Kasumi-1 (cell line): Measurements from ENCODE around the gene CHST6.
"Not testable (repeated sequence)": the region's sequence is repeated elsewhere in the genome, so short reads cannot be mapped to it uniquely, and the experiment has no call there.

Source experiments
- DNase-seq, 2 experiments: peaks; one replicate each; lab custom pipeline; 2025; lab: John Stamatoyannopoulos, UW

The CHST6 gene

DNA sequence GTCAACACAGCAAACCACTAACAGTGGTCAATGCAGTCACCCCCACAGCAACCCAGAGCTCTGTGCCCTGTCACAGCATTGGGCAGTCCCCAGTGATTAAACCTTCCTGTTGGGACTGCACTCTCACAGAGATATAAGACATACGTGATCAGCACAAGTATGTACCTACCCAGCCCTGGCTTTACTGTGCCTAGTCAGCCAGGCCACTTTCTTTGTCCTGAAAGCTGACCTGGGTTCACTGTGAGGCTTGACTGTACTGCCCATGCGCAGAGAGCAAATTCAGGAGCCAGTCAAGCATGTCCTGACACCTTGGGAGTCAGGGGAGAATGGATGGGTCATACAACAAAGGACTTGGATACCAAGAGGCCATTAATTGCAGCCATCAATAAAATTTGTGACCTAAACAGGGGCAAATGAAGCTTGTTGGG, 19.8 kb downstream of the CHST6 start:
- no peak for DNase-seq

DNA sequence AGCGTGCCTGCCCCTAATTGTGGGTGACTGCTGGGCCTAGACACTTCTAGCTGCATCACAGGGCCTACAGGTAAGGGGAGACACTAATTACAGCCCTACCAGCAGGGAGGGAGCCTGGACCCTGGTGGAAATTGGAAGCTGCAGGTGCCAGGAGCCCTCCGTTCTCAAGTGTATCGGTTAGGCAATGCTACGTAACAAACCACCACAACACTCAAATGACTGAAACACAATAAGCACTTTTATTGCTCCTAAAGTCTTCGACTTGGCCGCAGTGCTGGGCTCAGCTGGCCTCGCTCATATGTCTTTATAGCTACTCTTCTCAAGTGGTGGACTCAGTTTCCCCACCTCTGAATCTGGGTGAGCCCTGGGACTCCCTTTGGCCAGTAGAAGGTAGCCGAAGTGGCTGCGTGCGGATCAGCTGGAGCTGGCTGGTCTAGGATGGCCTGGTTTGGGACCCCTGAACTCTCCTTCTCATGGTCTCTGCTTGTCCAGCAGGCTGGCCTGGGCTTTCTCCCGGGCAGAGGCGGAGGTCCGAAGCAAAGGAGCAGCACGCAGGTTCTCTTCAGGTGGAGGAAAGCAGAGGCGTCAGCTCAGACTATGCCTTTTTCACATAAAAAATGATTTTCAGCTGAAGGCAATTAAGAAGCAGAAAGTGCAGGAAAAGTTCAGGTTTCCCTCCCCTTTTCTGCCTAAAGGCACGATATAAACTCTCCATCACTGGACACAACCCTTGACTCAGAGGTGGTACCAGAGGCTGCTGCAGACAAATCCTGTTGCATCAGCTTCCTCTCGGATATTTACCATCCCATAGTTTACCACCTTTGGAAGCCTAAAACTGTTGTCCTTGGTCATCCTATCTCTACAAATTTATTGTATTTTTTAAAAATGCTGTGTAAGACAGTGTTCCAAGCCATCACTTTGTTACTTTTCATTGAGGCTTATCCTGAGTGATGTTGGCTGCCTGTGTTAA, 22.0 kb downstream of the CHST6 start:
- DNase-seq, result no peak

DNA sequence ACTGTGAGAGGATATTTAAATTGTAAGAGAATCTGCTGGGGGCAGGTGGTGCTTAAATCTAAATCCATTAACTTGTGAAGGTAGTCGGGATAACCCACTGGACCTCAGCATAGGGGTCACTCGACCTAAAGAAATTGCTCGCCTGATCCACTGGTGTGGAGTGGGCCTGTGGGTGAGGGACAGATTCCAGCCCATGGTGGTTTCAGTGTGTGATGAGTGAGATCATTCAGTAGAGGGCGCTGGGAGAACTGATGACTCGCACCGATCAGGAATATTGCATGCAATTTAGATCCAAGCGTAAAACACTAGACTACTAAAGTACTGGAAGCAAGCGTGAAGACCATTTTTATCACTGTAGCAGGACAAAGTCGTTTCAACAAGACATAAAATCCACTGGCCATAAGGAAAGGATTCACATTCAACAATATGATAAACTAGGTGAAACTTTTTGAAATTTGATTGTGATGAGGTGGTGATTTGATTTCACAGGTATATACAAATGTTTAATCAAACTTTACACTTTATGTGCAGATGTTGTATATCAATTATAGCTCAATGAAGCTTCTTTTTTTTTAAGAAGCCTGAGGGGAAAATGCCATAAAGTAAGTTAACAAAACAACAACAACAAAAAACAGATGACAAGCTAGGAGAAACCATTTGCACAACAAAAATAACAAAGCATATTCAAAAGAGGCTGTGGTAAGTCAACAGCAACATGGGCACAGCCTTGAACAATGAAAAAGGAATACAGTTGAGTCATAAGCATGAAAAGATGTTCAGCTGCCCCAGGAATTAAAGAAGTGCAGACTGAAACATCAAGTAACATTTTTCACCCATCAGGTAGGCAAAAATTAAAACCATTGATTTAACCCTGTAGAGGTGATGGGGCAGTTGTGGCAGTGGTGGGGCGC, 23.3 kb downstream of the CHST6 start:
- DNase-seq, result peak; percentile 79 to 80

DNA sequence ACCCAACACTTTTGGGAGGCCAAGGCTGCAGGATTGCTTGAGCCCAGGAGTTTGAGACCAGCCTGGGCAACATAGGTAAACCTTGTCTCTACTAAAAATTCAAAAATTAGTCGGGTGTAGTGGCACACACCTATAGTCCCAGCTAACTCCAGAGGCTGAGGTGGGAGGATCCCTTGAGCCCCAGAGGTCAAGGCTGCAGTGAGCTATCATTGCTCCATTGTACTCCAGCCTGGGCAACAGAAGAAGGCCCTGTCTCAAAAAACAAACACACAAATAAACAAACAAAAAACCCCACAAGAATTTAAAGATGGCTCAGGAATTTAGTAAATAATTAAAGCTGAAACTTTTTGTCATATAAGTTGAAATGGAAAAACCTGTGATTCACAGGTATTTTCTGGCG, 28.5 kb downstream of the CHST6 start:
- no peak for DNase-seq

DNA sequence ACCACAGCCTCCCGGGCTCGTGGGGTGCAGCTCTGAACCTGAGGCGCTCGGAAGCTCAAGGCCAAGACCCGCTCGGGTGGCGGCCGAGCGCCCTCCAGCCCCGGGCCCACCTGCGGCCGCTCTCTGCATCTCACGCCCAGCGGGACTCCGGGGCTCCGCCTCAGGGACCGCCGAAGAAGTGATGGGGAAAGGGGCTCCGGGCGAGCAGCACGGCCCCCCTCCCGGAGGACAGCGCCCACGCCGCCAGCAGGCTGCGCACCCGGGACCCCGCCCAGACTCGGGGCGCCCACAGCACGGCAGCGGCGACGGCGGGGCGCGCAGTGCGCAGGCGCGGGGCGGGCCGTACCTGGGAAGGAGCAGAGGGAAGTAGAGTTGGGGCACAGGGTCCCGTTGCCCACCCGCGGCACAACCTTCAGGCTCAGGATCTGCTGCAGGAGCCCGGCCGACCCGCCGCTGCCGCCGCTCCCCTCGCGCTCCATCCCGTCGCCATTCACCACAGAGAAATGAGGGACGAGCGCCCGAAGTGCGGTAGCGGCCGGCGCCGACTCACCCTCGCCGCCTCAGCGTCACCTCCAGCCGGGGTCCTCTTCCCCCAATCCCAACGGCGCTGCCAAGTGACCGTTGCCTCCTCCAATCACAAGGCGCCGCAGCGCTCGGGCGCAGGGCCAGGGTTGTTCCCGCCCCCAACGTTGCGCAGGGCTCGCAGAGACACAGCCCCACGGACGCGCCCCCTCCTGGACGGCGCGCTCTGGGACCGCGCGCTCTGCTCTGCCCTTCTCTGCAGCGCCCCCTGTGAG, 30.9 kb downstream of the CHST6 start, which contains the start of gene TMEM170A:
Gene TMEM170A, minus strand, starts transcription at position 568 of the 797 bp plus-strand sequence. Its CDS starts 89 bp downstream, at position 479.
- peak; percentile 96 to 97 for DNase-seq

DNA sequence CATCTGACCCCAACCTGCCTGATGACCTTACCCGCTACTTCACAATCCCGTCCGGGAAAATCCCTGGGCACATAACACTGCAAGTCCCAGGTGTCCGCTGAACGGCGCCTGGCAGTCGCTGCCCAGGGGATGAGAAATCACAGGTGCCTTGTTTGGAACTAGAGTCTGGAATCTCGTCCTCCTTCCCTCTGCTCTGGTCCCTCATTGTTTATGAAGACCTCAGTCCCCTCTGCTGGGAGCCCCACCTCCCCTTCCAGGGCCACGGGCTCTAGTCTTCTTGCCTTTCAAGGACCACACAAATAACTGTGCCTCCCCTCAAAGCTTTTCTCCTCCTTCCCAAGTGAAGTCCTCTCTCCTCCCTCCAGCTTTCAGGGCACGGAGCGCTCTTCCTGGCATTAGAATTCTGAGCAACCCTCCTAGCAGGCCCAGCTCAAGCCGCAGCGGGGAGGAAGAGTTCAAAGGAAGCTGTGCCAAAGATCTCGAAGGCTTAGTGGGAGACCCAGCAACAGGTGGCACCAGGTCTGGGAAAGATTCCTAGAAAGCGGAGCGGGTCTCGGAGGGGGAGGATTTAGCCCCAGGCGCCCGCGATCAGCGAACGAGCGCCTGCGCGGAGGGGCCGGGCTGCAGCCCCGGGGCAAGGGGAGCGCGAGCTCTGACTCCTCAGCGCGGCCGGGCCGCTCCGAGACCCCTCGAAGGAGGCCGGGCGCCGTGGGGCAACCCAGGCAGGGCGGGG, 31.7 kb downstream of the CHST6 start:
- peak; percentile 24 to 43 for DNase-seq

DNA sequence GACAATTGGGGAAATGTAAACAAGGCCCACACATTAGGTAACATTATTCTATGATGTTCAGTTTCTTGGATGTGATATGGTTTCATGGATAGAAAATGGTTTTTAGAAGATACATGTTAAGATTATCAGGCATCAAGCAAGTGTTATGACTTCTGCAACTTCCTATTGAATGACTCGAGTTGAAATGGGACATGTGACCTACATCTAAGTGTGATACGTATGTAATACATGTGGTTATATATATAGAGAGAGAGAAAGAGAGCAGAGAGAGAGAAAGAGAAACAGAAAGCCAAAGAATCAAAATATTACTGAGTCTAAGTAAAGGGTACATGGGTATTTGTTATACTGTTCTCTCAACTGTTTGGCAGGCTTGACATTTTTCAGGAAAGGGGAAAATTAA, 32.4 kb downstream of the CHST6 start:
- DNase-seq, result peak in 1 of 2 experiments; percentile 12

DNA sequence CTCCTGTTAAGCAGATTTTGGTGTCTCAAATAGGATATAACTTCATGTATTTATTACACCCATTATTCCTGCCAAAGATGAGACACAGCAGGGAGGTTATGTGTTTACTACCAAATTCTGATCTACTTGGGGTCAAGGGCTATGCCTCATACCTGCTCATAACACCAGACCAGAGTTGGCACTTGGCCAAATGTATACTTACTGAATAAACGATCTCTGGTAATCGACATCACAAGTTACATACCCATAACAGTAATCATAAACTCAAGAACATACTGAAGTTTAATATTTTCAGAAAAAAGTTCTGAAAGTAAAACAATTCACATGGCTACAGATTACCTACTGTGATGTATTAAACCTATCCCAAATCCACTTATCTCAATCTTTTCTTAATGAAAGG, 33.7 kb downstream of the CHST6 start:
- DNase-seq, result no peak

DNA sequence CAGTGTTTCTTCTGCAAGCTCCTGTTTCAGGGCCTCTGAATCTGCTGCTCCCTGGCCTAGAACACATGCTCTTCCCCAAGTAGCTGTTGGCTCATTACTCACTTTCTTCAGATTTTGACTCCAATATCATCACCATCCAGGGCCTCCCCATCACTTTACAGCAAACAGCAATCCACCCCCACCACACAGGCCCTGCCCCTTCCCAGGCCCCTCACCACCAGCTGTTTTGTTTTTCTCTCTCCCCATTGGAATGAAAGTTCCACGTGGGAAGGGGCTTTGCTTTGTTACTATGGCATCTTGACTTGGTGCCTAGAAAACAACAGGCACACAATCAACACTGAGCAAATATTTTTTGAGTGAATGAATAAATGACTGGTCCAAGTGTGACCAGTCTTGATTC, 34.8 kb downstream of the CHST6 start:
- no peak for DNase-seq

- no peak for DNase-seq
Observed at GRCh38 chr16:75459691-75460090, 35.5 kb downstream of the CHST6 start.

DNA sequence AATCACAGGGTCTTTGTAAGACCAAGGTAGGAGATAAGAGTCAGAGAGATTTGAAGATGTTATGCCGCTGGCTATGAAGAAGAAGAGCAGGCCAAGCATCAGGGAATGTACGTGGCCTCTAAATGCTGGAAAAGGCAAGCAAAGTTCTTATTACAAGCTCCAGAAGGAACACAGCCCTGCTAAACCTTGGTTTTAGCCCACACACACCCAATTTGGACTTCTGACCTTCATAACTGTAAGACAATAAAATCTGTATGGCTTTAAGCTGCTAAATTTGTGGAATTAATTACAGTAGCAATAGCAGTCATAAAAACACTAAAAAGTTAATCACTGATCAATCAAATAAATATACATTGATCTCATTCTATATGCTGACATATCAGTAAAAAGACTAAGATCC, 36.8 kb downstream of the CHST6 start:
- no peak for DNase-seq

DNA sequence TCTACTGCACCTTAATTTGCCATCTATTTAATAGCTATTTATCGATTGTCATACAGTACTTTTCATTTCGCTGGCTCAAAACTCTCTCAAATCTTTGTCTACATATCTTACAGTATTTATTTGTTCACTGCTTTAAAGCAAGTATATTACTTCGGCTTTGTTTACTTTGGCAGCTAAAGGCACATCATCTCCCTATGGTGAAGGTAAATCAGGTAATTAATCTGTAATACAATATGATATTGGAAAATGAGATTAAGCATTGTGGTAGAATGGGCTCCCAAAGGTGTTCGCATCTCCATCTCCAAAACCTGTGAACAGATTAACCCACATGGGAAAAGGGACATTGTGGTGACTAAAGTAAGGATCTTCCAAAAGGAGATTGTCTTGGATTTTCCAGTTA, 37.2 kb downstream of the CHST6 start:
- no peak for DNase-seq

DNA sequence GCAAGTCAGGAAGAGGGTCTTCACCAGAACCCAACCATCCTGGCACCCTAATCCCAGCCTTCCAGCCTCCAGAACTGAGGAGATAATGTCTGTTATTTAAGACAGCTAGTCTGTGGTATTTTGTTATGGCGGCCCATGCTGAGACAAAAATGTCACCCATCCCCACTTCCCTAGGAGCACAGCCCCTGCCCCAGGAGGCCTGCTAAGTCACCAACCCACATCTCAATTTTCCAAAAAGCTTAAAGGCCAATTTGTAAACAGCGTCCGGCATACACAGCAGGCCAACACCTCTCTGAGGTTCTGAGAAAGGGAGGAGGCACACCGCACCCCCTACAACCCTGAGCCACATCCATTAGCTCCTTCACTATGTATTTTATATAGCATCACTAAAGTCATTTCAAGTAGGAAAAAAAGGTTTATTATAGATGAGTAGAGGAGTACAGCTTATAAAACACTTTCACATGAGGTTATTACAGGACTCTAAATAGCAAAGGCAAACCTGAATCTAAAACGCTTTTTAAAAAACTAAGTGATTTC, 37.7 kb downstream of the CHST6 start:
- no peak for DNase-seq

- no peak for DNase-seq
Observed at GRCh38 chr16:75456971-75457370, 38.3 kb downstream of the CHST6 start.

DNA sequence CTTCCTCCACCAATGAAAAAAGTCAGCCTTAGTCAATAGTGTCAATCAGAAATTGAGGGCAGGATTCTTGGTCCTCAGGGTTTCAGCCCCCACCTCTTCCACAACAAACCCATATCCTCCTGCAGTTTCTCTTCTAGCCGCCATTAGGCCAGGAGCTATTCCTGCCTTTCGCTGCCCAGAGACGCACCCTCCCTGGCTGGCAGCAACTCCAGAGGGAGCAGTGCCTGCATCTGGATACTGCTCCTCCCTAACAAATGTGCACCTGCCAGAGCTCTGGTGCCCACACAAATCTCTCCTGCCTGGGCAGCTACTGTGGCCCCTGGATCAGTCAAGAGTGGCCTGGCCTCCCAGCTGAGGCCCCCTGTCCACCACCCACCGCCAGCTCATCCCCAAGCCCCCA, 38.8 kb downstream of the CHST6 start:
- not testable (repeated sequence) for DNase-seq

DNA sequence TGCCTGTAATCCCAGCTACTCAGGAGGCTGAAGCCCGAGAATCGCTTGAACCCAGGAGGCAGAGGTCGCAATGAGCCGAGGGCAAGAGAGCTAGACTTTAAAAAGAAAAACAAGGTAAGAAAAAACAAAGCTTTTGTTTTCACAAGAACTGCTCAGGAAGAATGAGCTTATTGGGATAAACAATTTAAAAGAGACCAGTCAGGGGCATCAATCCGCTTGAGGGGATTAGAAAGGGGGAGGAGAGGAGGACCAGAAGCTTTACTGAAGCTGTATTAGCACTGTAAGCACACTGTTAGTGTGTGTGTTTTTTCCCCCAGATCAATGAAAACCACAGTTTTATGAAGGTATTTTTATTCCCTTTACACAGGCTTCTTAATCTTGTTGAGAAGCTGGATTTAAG, 39.6 kb downstream of the CHST6 start:
- no peak for DNase-seq

DNA sequence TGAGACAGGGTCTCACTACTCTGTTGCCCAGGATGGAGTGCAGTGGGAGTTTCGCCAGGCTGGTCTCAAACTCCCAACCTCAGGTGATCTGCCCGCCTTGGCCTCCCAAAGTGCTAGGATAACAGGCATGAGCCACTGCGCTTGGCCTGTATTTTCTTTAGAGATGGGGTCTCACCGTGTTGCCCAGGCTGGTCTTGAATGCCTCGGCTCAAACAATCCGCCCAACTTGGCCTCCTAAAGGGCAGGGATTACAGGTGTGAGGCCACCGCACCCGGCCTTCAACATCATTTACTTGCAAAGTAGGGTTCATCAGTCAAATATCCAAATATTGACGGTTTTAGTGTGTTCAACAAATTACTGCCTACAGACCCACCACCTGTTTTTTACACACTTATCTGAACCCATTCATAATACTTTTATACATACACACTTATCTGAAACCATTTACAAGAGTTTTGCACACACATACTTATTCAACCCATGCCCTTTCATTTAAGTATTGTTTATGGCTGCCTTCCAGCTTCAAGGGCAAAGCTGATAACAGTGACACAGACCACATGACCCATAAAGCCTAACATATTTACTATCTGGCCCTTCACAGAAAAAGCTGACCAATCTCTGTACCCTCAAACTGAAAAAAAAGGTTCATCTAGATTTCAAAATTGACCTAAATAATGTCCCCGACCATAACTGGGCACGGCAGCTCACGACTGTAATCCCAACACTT, 42.6 kb downstream of the CHST6 start:
- DNase-seq, result no peak

DNA sequence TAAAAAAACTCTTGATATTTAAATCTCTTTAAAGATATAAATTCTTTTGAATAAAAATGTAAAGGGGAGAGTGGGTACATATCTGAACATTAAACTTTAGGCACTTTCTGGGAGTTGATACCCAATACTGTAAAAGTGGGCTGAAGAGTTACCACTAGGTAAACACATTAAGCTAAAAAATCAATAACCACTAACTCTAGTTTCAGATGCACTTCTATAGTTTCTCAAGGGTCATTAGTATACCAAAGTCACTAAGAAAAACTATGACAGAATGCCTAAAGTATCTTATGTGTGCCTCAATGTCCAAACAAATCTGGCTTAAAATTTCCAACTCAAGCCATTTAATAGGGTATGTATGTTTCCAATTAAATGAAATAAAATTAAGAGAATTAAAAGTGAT, 48.8 kb downstream of the CHST6 start:
- no peak for DNase-seq

DNA sequence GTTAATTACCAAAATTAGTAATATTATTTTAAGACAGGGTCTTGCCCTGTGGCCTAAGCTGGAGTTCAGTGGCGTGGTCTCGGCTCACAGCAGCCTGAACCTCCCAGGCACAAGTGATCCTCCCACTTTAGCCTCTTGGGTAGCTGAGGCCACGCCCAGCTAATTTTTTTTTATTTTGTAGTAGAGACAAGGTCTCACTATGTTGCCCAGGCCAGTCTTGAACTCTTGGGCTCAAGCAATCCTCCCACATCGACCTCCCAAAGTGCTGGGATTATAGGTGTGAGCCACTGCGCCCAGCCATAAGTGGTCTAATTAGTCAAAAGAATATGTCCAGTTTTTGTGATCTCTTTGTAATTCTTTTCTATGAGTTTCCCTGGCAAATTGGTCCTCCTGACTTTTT, 49.9 kb downstream of the CHST6 start:
- no peak for DNase-seq

DNA sequence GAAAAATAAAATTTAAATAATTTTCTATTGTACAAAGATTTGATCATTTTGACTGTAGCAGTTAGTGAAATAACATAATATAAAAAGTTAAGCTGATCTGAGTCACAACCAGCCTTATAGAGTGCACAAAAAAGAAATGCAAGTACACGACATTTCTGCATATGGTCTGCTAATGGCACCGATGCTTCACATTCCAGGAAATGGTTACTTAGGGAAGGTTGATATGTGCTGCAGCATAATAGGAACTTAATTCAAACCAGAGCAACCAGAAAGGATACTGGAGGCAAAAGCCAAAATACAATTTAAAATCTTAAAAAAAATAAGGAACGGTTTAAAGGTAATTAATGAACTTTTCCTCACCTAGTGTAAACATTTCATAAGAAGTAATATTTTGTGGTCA, 51.9 kb downstream of the CHST6 start:
- no peak for DNase-seq
